H1 (cell line): ENCODE data around the gene TMED10. TPM values are rescaled to one million over a fixed set of nuclear protein-coding genes. Genes with fewer than 3 reads are reported as not detected.

Experiments
- CTCF ChIA-PET: fragments of 300-600 bp; sonication (Branson Sonifier 250); formaldehyde crosslinking; loops from one replicate; lab custom pipeline; 2021; ENCODE audit not compliant: partially characterized antibody; lab: Charles Lee
- POLR2A ChIA-PET: fragments of 300-600 bp; sonication (Branson Sonifier 250); formaldehyde crosslinking; loops from one replicate; lab custom pipeline; 2021; ENCODE audit warnings: inconsistent platforms; ENCODE audit not compliant: partially characterized antibody; lab: Charles Lee
- DNase-seq, 2 experiments: peaks; one replicate each; pipeline versions ENCODE4 v3.0.0 to v3.0.0-alpha.2; 2010 to 2022; ENCODE audit warnings: low spot score in 2 of 2, low read depth in 1 of 2, mixed read lengths in 1 of 2
- FAIRE-seq: peaks from 2 replicates; lab custom pipeline; 2011; peaks lifted over from hg19 to GRCh38; lab: Jason Lieb, UNC
- H2AFZ ChIP-seq: 2 replicates; pipeline ENCODE4 v1.8.1; 2012; ENCODE audit warnings: low read length, inconsistent platforms
- H2AK5ac ChIP-seq: 2 replicates; pipeline ENCODE4 v1.6.1; 2013; ENCODE audit warnings: low read depth, low read length
- H2BK120ac ChIP-seq: replicated peaks from 2 replicates; pipeline ENCODE3; 2013; ENCODE audit warnings: low read depth, low read length, inconsistent platforms
- H2BK12ac ChIP-seq: 2 replicates; pipeline ENCODE4 v1.6.1; 2013; ENCODE audit warnings: low read depth, low read length
- H2BK15ac ChIP-seq: 2 replicates; pipeline ENCODE4 v1.6.1; 2013; ENCODE audit warnings: low read length
- H2BK20ac ChIP-seq: 2 replicates; pipeline ENCODE4 v1.6.1; 2013; ENCODE audit warnings: low read length
- H2BK5ac ChIP-seq: 2 replicates; pipeline ENCODE4 v1.6.1; 2013; ENCODE audit warnings: low read depth, low read length
- H3K14ac ChIP-seq: 2 replicates; pipeline ENCODE4 v1.6.1; 2013; ENCODE audit warnings: inconsistent platforms; ENCODE audit not compliant: insufficient read length
- H3K18ac ChIP-seq: 2 replicates; pipeline ENCODE4 v1.6.1; 2013; ENCODE audit warnings: low read length; ENCODE audit errors: extremely low read depth
- H3K23ac ChIP-seq: 2 replicates; pipeline ENCODE4 v1.6.1; 2013; ENCODE audit warnings: inconsistent platforms; ENCODE audit not compliant: insufficient read length
- H3K23me2 ChIP-seq: 2 replicates; pipeline ENCODE4 v1.6.1; 2013; ENCODE audit warnings: low read depth, low read length
- H3K27ac ChIP-seq: 2 replicates; pipeline ENCODE4 v1.6.1; 2011; ENCODE audit warnings: low read depth, low read length, inconsistent platforms
- H3K27me3 ChIP-seq, 4 experiments: replicated peaks in 1 of 4; 1 replicate in 1 of 4; 2 replicates in 3 of 4; pipeline versions ENCODE4 v1.6.1 to v1.8.1; 2011 to 2013; ENCODE audit warnings: low read length in 3 of 4, mild to moderate bottlenecking in 3 of 4, inconsistent platforms in 2 of 4, mixed read lengths in 2 of 4, moderate library complexity in 1 of 4; ENCODE audit not compliant: control insufficient read depth in 3 of 4, insufficient read depth in 3 of 4; ENCODE audit errors: extremely low read depth in 1 of 4
- H3K36me3 ChIP-seq, 4 experiments: 2 replicates each; pipeline versions ENCODE4 v1.6.1 to v1.8.1; 2011 to 2013; ENCODE audit warnings: mild to moderate bottlenecking in 4 of 4, low read length in 3 of 4, moderate library complexity in 2 of 4, control low read depth in 1 of 4, inconsistent platforms in 1 of 4; ENCODE audit not compliant: insufficient read depth in 4 of 4, control insufficient read depth in 2 of 4
- H3K4ac ChIP-seq: replicated peaks from 2 replicates; pipeline ENCODE3; 2013; ENCODE audit warnings: low read length, low read depth, mixed read lengths, inconsistent platforms; ENCODE audit not compliant: insufficient read length
- H3K4me1 ChIP-seq, 4 experiments: replicated peaks in 1 of 4; 1 replicate in 1 of 4; 2 replicates in 3 of 4; pipeline versions ENCODE4 v1.6.1 to v1.8.1; 2011 to 2013; ENCODE audit warnings: low read length in 3 of 4, inconsistent platforms in 2 of 4, mixed read lengths in 1 of 4; ENCODE audit not compliant: insufficient read depth in 4 of 4, control insufficient read depth in 3 of 4
- H3K4me2 ChIP-seq, 2 experiments: 2 replicates each; pipeline versions ENCODE4 v1.6.1 to v1.8.1; 2011 to 2013; ENCODE audit warnings: low read depth in 2 of 2, low read length in 2 of 2, control low read depth in 1 of 2, inconsistent platforms in 1 of 2, mild to moderate bottlenecking in 1 of 2; ENCODE audit not compliant: insufficient read depth in 1 of 2
- H3K4me3 ChIP-seq, 4 experiments: fragments of 200-600, 300-600 bp in 1 of 4; sonication (generic), shearing (Covaris generic), sonication (Bioruptor Twin) in 1 of 4; 2 replicates each; pipeline versions ENCODE4 v1.5.1 to v1.8.1; 2011 to 2016; ENCODE audit warnings: low read length in 4 of 4, low read depth in 3 of 4, control low read depth in 2 of 4, inconsistent platforms in 2 of 4, mild to moderate bottlenecking in 2 of 4, mixed read lengths in 1 of 4, moderate library complexity in 1 of 4; ENCODE audit not compliant: insufficient read depth in 2 of 4; ENCODE audit errors: extremely low read depth in 1 of 4
- H3K56ac ChIP-seq: replicated peaks from 2 replicates; pipeline ENCODE3; 2013; ENCODE audit warnings: low read depth, mild to moderate bottlenecking, mixed read lengths, low read length, inconsistent platforms; ENCODE audit not compliant: insufficient read length
- H3K79me1 ChIP-seq: 2 replicates; pipeline ENCODE4 v1.6.1; 2013; ENCODE audit warnings: low read depth, low read length, control low read depth
- H3K79me2 ChIP-seq, 2 experiments: 2 replicates each; pipeline versions ENCODE4 v1.6.1 to v1.8.1; 2012 to 2013; ENCODE audit warnings: low read length in 2 of 2, mild to moderate bottlenecking in 2 of 2, inconsistent platforms in 1 of 2; ENCODE audit not compliant: insufficient read depth in 2 of 2, control insufficient read depth in 1 of 2
- H3K9ac ChIP-seq, 4 experiments: replicated peaks in 1 of 4; 1 replicate in 1 of 4; 2 replicates in 3 of 4; pipeline versions ENCODE4 v1.6.1 to v1.8.1; 2011 to 2013; ENCODE audit warnings: low read depth in 3 of 4, low read length in 3 of 4, control low read depth in 2 of 4, mild to moderate bottlenecking in 2 of 4, moderate library complexity in 2 of 4, inconsistent platforms in 1 of 4; ENCODE audit errors: extremely low read depth in 1 of 4
- H3K9me3 ChIP-seq, 2 experiments: 2 replicates each; pipeline versions ENCODE4 v1.6.1 to v1.8.1; 2012 to 2013; ENCODE audit warnings: mild to moderate bottlenecking in 2 of 2, moderate library complexity in 2 of 2, control low read depth in 1 of 2, inconsistent platforms in 1 of 2, low read depth in 1 of 2, low read length in 1 of 2, mixed read lengths in 1 of 2; ENCODE audit not compliant: insufficient read depth in 2 of 2
- H4K20me1 ChIP-seq, 2 experiments: replicated peaks in 1 of 2; 2 replicates each; pipeline versions ENCODE3 to v1.8.1; 2011 to 2013; ENCODE audit warnings: inconsistent platforms in 2 of 2, low read length in 2 of 2, mild to moderate bottlenecking in 1 of 2; ENCODE audit not compliant: insufficient read depth in 2 of 2, control insufficient read depth in 1 of 2
- H4K5ac ChIP-seq: 2 replicates; pipeline ENCODE4 v1.6.1; 2013; ENCODE audit warnings: low read length, low read depth, mixed read lengths, inconsistent platforms; ENCODE audit not compliant: insufficient read length
- H4K8ac ChIP-seq: 2 replicates; pipeline ENCODE4 v1.8.0; 2013; ENCODE audit warnings: mild to moderate bottlenecking, moderate library complexity, low read length, inconsistent platforms; ENCODE audit not compliant: insufficient read depth; ENCODE audit errors: extremely low read depth
- H4K91ac ChIP-seq: replicated peaks from 2 replicates; pipeline ENCODE3; 2013; ENCODE audit warnings: low read length, mixed read lengths, inconsistent platforms; ENCODE audit not compliant: insufficient read length
- BCL11A ChIP-seq, 2 experiments: IDR thresholded peaks; one replicate each; pipeline ENCODE4 v1.6.1; 2011; ENCODE audit warnings: low read depth in 2 of 2, low read length in 2 of 2, mild to moderate bottlenecking in 2 of 2
- CBX5 ChIP-seq: fragments of 300-800, 300-1000 bp; sonication (generic); IDR thresholded peaks from 2 replicates; pipeline ENCODE4 v1.7.1; 2016; ENCODE audit warnings: antibody characterized with exemption, low read length, low read depth
- CHD2 ChIP-seq: IDR thresholded peaks from 2 replicates; pipeline ENCODE4 v1.6.1; 2012; ENCODE audit warnings: low read length, improper control_type of control experiment
- GABPA ChIP-seq: IDR thresholded peaks from 2 replicates; pipeline ENCODE4 v1.6.1; 2011; ENCODE audit warnings: mild to moderate bottlenecking, low read length, moderate library complexity, borderline replicate concordance; ENCODE audit not compliant: insufficient read depth
- HDAC6 ChIP-seq: IDR thresholded peaks from one replicate; pipeline ENCODE4 v1.7.1; 2012; ENCODE audit warnings: low read depth, mild to moderate bottlenecking, inconsistent platforms, low read length, moderate library complexity
- MAFK ChIP-seq: IDR thresholded peaks from 2 replicates; pipeline ENCODE4 v1.6.1; 2012; ENCODE audit warnings: low read depth, mild to moderate bottlenecking, improper control_type of control experiment, low read length
- NANOG ChIP-seq: IDR thresholded peaks from 2 replicates; pipeline ENCODE4 v1.6.1; 2011; ENCODE audit warnings: low read length, low read depth, mild to moderate bottlenecking, inconsistent platforms; ENCODE audit not compliant: insufficient read depth, poor library complexity, severe bottlenecking
- PHF8 ChIP-seq: fragments of 200-600 bp; sonication (generic); conservative IDR thresholded peaks from 2 replicates; pipeline ENCODE4 v1.7.1; 2012; ENCODE audit warnings: low read depth, mild to moderate bottlenecking, inconsistent platforms, low read length, moderate library complexity
- POLR2AphosphoS5 ChIP-seq: IDR thresholded peaks from 2 replicates; pipeline ENCODE4 v1.6.1; 2011; ENCODE audit warnings: low read depth, low read length
- SIRT6 ChIP-seq: IDR thresholded peaks from one replicate; pipeline ENCODE4 v1.7.1; 2012; ENCODE audit warnings: low read length, inconsistent platforms
- SP2 ChIP-seq: IDR thresholded peaks from 2 replicates; pipeline ENCODE4 v1.6.1; 2012; ENCODE audit warnings: mild to moderate bottlenecking, low read length, inconsistent platforms
- SRF ChIP-seq: IDR thresholded peaks from 2 replicates; pipeline ENCODE4 v1.6.1; 2011; ENCODE audit warnings: mild to moderate bottlenecking, low read depth, low read length, moderate library complexity
- WGBS, 2 experiments: shearing (Covaris generic) in 1 of 2; methylation state at CpG; one replicate each; pipeline versions ENCODE4 v1.1.6 to v1.1.7; 2013 to 2015; ENCODE audit warnings: low lambda C conversion rate in 2 of 2, mixed read lengths in 2 of 2, inconsistent platforms in 1 of 2, low coverage in 1 of 2, missing lambda C conversion rate in 1 of 2; ENCODE audit not compliant: insufficient replicate concordance in 2 of 2, insufficient coverage in 1 of 2, insufficient read length in 1 of 2; ENCODE audit errors: extremely low coverage in 1 of 2, missing lambda C conversion rate in 1 of 2; 5-methylcytosine and 5-hydroxymethylcytosine counted together
- polyA plus RNA-seq, 7 experiments: library from polyadenylated mRNA; depleted of rRNA in 3 of 7; stranded (reverse) in 5 of 7; unstranded in 2 of 7; fragments of >200 nt in 5 of 7; fragments of 200-250 nt in 2 of 7; gene quantifications; 1 replicate in 5 of 7; 2 replicates in 1 of 7; 4 replicates in 1 of 7; pipeline versions ENCODE4 v1.2.1 to v1.2.3, GENCODE V29; 2011 to 2013; ENCODE audit warnings: missing spikeins in 2 of 7, mixed read lengths in 2 of 7
- total RNA-seq: library from RNA; stranded (reverse); fragmentation: NEBNext Ultra II Directional; extraction: Animal tissue kit (Norgen Biotek cat#: 25700); gene quantifications from 2 replicates; pipeline ENCODE4 v1.2.1, GENCODE V29; 2021
- TF ChIP-seq, protein P1 (sequence below): IDR thresholded peaks from 2 replicates; pipeline ENCODE4 v1.6.1; 2012; ENCODE audit warnings: inconsistent platforms

Gene TMED10
- total and polyA plus RNA-seq, 2 of the 8 experiments (the other 6 are each of a cell fraction or from before 2014, with no cell fraction given): 218 to 250 TPM

DNA sequence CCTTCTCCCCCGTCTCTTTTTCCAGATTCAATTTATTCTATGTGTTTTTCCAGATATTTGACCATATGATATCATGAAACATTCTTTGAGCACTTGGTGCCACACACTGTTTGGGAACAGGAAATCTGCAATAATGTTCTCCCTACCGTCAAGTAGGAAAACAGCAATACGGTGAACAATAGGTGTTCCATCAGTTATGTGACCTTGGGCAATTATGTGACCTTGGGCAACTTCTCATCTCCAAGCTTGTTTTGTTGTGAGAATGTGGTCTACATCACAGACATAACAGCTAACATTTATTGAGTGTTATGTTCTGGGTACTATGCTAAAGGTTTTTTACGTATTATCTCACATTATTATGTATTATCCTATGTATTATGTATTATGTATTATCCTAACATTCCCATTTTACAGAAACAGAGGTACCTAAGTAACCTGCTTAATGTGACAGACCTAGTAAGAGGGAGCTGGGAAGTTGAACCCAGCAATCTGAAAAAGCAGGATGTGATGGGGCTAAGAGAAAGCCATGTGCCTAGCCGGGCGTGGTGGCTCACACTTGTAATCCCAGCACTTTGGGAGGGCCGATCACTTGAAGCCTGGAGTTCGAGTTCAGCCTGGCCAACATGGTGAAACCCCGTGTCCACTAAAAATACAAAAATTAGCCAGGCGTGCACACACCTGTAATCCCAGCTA, 48.4 kb downstream of the TMED10 start:
- DNase-seq (no peak), FAIRE-seq (no peak)
- Histone ChIP-seq H4K91ac (no peak overlapping the region), H2BK120ac (no peak overlapping the region), H3K56ac (no peak overlapping the region), H3K23ac (no peak overlapping the region), H2BK20ac (no peak overlapping the region), H3K18ac (no peak overlapping the region), H3K79me1 (peaks cover 2% of the 10 kb centered on the region; the same call in 1 of the 2 replicates), H3K4me3 (peak overlapping the region in 2 of 4 experiments; percentile 86 to 89; a peak in 3 of 8 replicates), H4K20me1 (no peaks in the 10 kb centered on the region), H3K4me1 (peaks cover 0 to 4% (median 1%) of the 10 kb centered on the region in 4 experiments; a peak in 5 of 7 replicates), H3K4ac (no peak overlapping the region), H3K9me3 (no peaks in the 10 kb centered on the region), H3K9ac (no peak overlapping the region), H4K8ac (no peak overlapping the region), H3K27me3 (no peaks in the 10 kb centered on the region), H3K79me2 (peaks cover 0 to 15% of the 10 kb centered on the region in 2 experiments; a peak in 2 of 4 replicates), H2BK12ac (no peak overlapping the region), H3K23me2 (peaks cover 10% of the 10 kb centered on the region), H2AFZ (no peak overlapping the region), H3K27ac (no peak overlapping the region), H4K5ac (no peak overlapping the region), H3K4me2 (peak overlapping the region; percentile 83 to 88; a peak in 2 of 4 replicates), H2AK5ac (no peak overlapping the region), H2BK15ac (no peak overlapping the region), H3K36me3 (no peaks in the 10 kb centered on the region), H2BK5ac (no peak overlapping the region), H3K14ac (no peak overlapping the region)
- WGBS, 2 experiments: 86 to 100% methylated on average over 1 to 10 of the region's 10 CpGs
- POLR2A ChIA-PET: interaction anchor here (0.9 to 1.4 kb wide), 4 partner anchors 106 to 171 kb away, joined by 3 read pairs; partner anchors contain the start of gene FOS
- CTCF ChIA-PET: interaction anchor here (0.6 to 5.1 kb wide), 8 partner anchors 10 to 459 kb away, joined by 3 to 56 read pairs (median 4); no protein-coding TSS in a partner anchor
- TF ChIP-seq PHF8 (no peak), CHD2 (no peak), SIRT6 (no peak), SRF (no peak), BCL11A (IDR thresholded peaks at IDR 0.05; ENCODE audit: low read depth in 2 of 2, low read length in 2 of 2) (no peak), GABPA (no peak), SP2 (no peak), MAFK (no peak), POLR2AphosphoS5 (no peak), CBX5 (no peak), HDAC6 (no peak), NANOG (no peak)
- TF ChIP-seq, protein P1, sequence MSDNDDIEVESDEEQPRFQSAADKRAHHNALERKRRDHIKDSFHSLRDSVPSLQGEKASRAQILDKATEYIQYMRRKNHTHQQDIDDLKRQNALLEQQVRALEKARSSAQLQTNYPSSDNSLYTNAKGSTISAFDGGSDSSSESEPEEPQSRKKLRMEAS: no peak
